ENCODE data around the gene SHISA9.

- TF ChIP-seq CTCF (IDR thresholded peaks at IDR 0.05) (no peak), CHD2 (IDR thresholded peaks at IDR 0.05; ENCODE audit: low read length, partially characterized antibody) (no peak), EZH2phosphoT487 (IDR thresholded peaks at IDR 0.05; ENCODE audit: borderline replicate concordance, low read depth) (no peak), USF2 (IDR thresholded peaks at IDR 0.05; ENCODE audit: borderline replicate concordance, low read depth, low read length) (no peak), POLR2AphosphoS5 (IDR thresholded peaks at IDR 0.05; ENCODE audit: low read depth, low read length) (no peak)
Measured at GRCh38 chr16:13067648-13068047, 166.2 kb downstream of the SHISA9 start.

All from SK-N-SH (cell line).